Activated T-helper 1 cell treated with anti-CD3 and anti-CD28 coated beads, Interleukin-12 subunit alpha, Interleukin-12 subunit beta, Interleukin-2, Interleukin-4 antibody, amounts not matched to agents 30 ng/mL and 10 ng/mL and 1 ng/mL, durations not matched to agents 14 hours and 24 hours and 36 hours (primary cell): Measurements from ENCODE around the gene ACAN. TPM values are rescaled to one million over a fixed set of nuclear protein-coding genes. Genes with fewer than 3 reads are reported as not detected.

Source experiments
- DNase-seq: peaks from one replicate; pipeline ENCODE4 v3.0.0; 2021; ENCODE audit warnings: low spot score
- H3K27ac Mint-ChIP-seq: one replicate; pipeline ENCODE4 v1.8.0; 2021; ENCODE audit warnings: mild to moderate bottlenecking, mixed read lengths
- H3K27me3 Mint-ChIP-seq: one replicate; pipeline ENCODE4 v1.8.0; 2022; ENCODE audit warnings: mild to moderate bottlenecking, moderate library complexity, mixed read lengths; ENCODE audit not compliant: insufficient read depth
- H3K36me3 Mint-ChIP-seq: one replicate; pipeline ENCODE4 v1.8.0; 2021; ENCODE audit warnings: low read depth, mixed read lengths
- H3K4me1 Mint-ChIP-seq: one replicate; pipeline ENCODE4 v1.8.0; 2021; ENCODE audit warnings: low read depth, mixed read lengths
- H3K4me3 Mint-ChIP-seq: one replicate; pipeline ENCODE4 v1.8.0; 2021; ENCODE audit warnings: mild to moderate bottlenecking, moderate library complexity, mixed read lengths
- H3K9me3 Mint-ChIP-seq: one replicate; pipeline ENCODE4 v1.8.0; 2021; ENCODE audit warnings: mixed read lengths
- intact Hi-C: fragments of 100-400 bp; cut with micrococcal nuclease; formaldehyde crosslinking; loops from one replicate; pipeline ENCODE4 v1.15.1; 2024
- total RNA-seq: library from RNA; stranded (reverse); gene quantifications from 2 replicates; pipeline ENCODE4 v1.2.3, GENCODE V29; 2022

The ACAN gene
- total RNA-seq, 1 donor from 2014 or later: not detected

DNA sequence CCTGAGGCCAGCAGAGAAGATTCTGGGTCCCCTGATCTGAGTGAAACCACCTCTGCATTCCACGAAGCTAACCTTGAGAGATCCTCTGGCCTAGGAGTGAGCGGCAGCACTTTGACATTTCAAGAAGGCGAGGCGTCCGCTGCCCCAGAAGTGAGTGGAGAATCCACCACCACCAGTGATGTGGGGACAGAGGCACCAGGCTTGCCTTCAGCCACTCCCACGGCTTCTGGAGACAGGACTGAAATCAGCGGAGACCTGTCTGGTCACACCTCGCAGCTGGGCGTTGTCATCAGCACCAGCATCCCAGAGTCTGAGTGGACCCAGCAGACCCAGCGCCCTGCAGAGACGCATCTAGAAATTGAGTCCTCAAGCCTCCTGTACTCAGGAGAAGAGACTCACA is 55.7 kb downstream of the ACAN start:
- Mint-ChIP-seq H3K4me1 (no peaks in the 10 kb centered on the region), H3K27me3 (peaks cover 3% of the 10 kb centered on the region), H3K4me3 (no peak overlapping the region), H3K36me3 (no peaks in the 10 kb centered on the region), H3K27ac (no peak overlapping the region), H3K9me3 (peaks cover 9% of the 10 kb centered on the region)
- no peak for DNase-seq
- intact Hi-C loops: no loop called here

DNA sequence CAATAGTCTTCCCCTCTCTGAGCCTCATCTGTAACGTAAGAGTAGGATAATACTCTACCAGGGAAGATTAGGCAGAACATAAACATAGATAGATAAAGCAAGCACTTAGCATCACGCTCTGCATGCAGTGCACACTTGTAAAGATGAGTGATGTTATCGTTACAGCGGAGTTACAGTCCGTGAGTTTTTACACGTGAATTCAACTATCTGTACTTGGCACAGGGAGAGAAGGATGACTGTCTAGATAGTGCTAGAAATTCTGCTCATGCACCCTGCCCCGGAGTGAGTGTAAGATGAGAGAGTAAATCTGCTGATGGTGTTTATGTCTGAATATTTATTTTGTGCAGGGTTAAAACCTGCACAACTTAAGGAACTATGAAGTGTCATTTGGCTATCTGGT is 56.3 kb downstream of the ACAN start:
- no peak for DNase-seq
- no peaks in the 10 kb centered on the region for H3K36me3 Mint-ChIP-seq
- peaks cover 7% of the 10 kb centered on the region for H3K9me3 Mint-ChIP-seq
- H3K4me1 Mint-ChIP-seq: no peaks in the 10 kb centered on the region
- H3K27ac Mint-ChIP-seq: no peak overlapping the region
- no peak overlapping the region for H3K4me3 Mint-ChIP-seq
- peaks cover 3% of the 10 kb centered on the region for H3K27me3 Mint-ChIP-seq
- intact Hi-C loops: no loop called here

DNA sequence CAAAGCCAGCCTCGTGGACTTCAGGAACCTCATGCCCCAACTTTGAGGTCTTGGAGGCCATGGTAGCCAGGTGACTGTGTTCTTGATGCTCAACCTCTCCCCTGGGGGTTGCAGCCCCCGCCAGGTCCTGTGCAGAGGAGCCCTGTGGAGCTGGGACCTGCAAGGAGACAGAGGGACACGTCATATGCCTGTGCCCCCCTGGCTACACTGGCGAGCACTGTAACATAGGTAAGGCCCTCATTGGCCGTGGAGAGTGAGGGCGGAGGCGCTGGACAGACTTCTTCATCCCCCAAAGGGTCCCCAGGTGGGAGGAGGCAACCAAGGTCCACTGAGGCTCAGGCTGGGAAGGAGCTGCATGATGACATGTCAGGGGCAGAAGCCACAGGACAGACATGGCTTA is 57.0 kb downstream of the ACAN start:
- Mint-ChIP-seq H3K9me3 (peaks cover under 1% of the 10 kb centered on the region), H3K4me1 (no peaks in the 10 kb centered on the region), H3K27me3 (peaks cover 3% of the 10 kb centered on the region), H3K4me3 (no peak overlapping the region), H3K36me3 (no peaks in the 10 kb centered on the region), H3K27ac (no peak overlapping the region)
- no peak for DNase-seq
- intact Hi-C loops: no loop called here

DNA sequence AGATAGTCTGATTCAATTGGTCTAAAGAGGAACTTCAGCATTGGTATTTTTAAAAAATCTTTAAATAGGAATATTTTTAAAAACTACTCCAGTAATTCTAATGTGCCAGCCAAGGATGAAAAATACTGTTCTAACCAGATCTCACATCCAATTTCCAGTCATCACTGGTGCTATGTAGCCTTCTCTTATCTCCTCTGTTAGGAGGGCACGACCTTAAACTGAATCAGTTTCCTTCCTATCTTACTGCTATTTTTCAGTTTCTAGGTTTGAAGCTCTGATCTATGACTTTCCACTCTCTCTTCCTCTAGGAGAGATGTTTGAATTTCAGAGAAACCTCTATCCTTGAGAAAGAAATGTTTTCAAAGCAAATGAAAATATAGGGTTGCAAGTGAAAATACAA is 60.2 kb downstream of the ACAN start:
- Mint-ChIP-seq H3K27ac (no peak overlapping the region), H3K27me3 (peaks cover 3% of the 10 kb centered on the region), H3K9me3 (no peaks in the 10 kb centered on the region), H3K36me3 (no peaks in the 10 kb centered on the region), H3K4me3 (no peak overlapping the region), H3K4me1 (no peaks in the 10 kb centered on the region)
- no peak for DNase-seq
- intact Hi-C loops: no loop called here

DNA sequence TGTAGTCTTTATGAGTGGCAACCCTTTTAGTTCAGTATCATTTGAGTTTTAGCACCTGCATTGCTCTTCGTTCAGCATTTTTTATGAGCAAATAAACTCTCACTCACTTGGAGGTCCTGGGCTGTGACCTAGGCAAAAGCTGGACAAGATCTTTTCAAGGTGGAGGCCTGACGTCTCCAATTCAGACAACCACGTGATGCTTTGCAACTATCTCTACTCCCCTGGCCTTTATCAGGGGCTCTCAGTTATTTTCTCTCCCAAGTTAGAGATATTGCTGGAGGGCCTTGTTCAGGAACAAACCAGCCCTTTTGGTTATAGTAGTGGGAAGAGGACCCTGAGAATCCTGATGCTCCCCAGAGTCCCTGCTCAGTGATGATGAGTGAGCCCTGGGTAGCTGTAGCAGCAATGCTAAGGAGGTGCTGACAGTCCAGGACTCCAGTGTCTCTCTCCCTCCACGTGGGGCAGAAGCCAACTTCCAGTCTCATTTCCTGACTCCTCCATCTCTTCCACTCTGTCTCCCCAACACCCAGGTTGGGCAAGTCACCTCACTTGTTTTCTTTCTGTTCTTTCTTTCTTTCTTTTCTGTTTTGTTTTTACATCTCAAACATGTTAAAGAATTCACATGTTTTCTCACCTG is 61.7 kb downstream of the ACAN start:
- DNase-seq: no peak
- intact Hi-C loops: no loop called here
- no peaks in the 10 kb centered on the region for H3K36me3 Mint-ChIP-seq
- no peak overlapping the region for H3K27ac Mint-ChIP-seq
- H3K4me3 Mint-ChIP-seq: no peak overlapping the region
- no peaks in the 10 kb centered on the region for H3K27me3 Mint-ChIP-seq
- H3K9me3 Mint-ChIP-seq: no peaks in the 10 kb centered on the region
- H3K4me1 Mint-ChIP-seq: no peaks in the 10 kb centered on the region

DNA sequence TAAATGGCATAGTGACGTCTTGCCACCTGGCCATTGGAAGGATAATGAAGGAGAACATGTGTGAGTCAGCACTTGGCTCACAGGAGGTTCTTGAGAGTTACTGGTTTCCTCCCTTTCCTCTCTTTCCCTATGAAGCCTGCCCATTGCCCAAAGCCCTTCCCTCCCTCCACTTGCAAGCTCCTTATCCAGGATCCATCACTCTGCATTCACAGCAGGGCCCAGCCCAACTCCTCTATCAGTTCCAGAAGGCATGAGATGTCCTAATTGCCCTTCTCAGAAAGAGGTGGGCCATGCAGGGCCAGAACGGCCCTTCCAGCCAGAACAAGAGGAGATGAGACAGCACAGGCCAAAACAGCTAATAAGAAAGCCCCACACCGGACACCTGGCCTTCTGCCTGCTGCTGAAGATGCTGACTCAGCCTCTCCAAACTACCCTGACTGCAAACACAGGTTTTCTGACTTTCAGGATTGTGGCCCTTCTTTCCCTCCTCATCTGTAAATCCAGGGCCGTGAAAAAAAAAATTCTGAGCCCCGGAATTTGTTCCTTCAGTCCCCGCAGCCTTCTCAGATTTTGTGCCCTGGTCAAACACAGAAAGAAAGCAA is 62.4 kb downstream of the ACAN start:
- no peak for DNase-seq
- no peaks in the 10 kb centered on the region for H3K27me3 Mint-ChIP-seq
- H3K36me3 Mint-ChIP-seq: no peaks in the 10 kb centered on the region
- no peaks in the 10 kb centered on the region for H3K4me1 Mint-ChIP-seq
- no peak overlapping the region for H3K4me3 Mint-ChIP-seq
- no peak overlapping the region for H3K27ac Mint-ChIP-seq
- no peaks in the 10 kb centered on the region for H3K9me3 Mint-ChIP-seq
- intact Hi-C loops: no loop called here

DNA sequence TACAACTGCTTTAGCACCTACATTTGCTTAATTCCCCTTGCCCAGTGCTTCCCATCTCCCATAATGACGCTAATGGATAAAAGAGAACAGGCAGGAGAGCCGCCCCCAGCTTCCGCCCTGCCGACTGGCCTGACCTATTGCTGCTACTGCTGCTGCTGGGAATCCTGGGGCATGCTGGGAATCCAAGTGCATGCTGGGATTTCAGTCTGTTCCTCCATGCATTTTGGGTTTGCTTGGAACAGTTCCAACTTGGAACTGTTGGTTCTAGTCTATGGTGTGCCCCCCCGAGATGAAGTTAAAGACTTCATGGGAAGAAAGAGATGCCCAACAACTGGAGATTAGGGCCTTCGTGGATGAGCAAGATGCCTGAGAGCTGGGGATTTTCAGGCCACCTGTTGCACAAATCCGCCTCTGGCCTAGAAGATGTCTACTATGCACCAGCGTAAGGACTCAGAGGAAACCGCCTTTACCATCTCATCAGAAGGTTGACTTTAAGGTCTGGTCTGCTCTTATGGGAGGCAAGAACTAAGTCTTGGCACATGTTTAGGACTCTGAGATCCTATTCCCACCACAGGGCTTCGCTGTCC is 63.2 kb downstream of the ACAN start:
- no peak overlapping the region for H3K27ac Mint-ChIP-seq

DNA sequence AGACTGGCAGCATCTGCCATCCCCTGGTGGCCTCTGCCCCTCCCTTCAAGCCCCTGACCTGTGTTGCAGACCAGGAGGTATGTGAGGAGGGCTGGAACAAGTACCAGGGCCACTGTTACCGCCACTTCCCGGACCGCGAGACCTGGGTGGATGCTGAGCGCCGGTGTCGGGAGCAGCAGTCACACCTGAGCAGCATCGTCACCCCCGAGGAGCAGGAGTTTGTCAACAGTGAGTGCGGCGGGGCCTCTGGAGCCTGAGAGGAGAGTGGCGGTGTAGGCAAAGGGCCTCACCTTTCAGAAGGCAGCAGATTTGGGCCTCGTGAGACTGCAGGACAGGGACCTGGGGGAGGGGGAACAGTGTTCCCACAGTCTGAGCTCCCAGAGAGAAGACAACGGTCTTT is 68.1 kb downstream of the ACAN start:
- intact Hi-C loops: no loop called here
- H3K4me3 Mint-ChIP-seq: no peak overlapping the region

More for the DNA sequence above, 63.2 kb downstream of the ACAN start:
- DNase-seq: no peak
- intact Hi-C loops: no loop called here
- no peaks in the 10 kb centered on the region for H3K9me3 Mint-ChIP-seq
- H3K27me3 Mint-ChIP-seq: no peaks in the 10 kb centered on the region
- no peak overlapping the region for H3K4me3 Mint-ChIP-seq
- H3K4me1 Mint-ChIP-seq: no peaks in the 10 kb centered on the region
- H3K36me3 Mint-ChIP-seq: no peaks in the 10 kb centered on the region

DNA sequence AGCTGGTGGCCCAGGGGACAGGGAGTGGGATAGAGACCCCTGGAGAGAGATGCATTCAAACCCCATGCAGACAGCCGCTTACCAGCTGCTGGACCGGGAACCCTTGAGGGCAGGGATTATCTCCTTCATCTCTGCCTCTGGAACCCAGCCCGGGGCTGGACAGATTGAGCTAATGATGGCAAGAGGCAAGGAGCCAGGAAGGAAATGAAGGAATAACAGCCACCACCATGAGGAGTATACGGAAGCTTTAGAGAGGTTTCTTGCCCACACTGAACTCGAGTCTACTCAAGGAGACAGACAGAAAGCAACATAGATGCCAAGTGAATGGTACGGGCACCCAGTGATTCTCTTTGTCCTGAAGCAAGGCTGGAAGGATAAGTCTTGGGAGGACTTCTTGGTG is 68.9 kb downstream of the ACAN start:
- Mint-ChIP-seq H3K36me3 (peaks cover 10% of the 10 kb centered on the region), H3K4me3 (no peak overlapping the region), H3K9me3 (no peaks in the 10 kb centered on the region), H3K27me3 (no peaks in the 10 kb centered on the region), H3K4me1 (no peaks in the 10 kb centered on the region), H3K27ac (no peak overlapping the region)
- intact Hi-C loops: no loop called here
- DNase-seq: no peak

More for the DNA sequence above, 68.1 kb downstream of the ACAN start:
- no peak for DNase-seq
- no peaks in the 10 kb centered on the region for H3K27me3 Mint-ChIP-seq
- H3K36me3 Mint-ChIP-seq: peaks cover 3% of the 10 kb centered on the region
- H3K4me1 Mint-ChIP-seq: no peaks in the 10 kb centered on the region
- H3K27ac Mint-ChIP-seq: no peak overlapping the region
- no peaks in the 10 kb centered on the region for H3K9me3 Mint-ChIP-seq

DNA sequence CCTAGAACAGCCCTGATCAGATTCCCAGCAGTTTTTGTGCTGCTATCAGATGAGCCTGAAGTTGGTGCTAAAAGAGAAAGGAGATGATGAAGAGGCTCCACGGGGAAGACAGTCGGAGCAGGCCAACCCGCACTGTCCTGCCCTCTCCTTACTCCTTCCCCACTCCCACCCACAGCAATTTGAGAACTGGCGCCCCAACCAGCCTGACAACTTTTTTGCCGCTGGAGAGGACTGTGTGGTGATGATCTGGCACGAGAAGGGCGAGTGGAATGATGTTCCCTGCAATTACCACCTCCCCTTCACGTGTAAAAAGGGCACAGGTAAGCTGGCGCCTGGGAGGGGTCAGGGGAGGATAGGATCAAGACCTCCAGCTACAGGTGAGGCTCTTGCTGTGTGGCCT is 69.5 kb downstream of the ACAN start:
- no peaks in the 10 kb centered on the region for H3K27me3 Mint-ChIP-seq
- H3K4me3 Mint-ChIP-seq: no peak overlapping the region
- H3K4me1 Mint-ChIP-seq: no peaks in the 10 kb centered on the region
- DNase-seq: no peak
- no peak overlapping the region for H3K27ac Mint-ChIP-seq
- intact Hi-C loops: no loop called here
- no peaks in the 10 kb centered on the region for H3K9me3 Mint-ChIP-seq
- peaks cover 10% of the 10 kb centered on the region for H3K36me3 Mint-ChIP-seq

DNA sequence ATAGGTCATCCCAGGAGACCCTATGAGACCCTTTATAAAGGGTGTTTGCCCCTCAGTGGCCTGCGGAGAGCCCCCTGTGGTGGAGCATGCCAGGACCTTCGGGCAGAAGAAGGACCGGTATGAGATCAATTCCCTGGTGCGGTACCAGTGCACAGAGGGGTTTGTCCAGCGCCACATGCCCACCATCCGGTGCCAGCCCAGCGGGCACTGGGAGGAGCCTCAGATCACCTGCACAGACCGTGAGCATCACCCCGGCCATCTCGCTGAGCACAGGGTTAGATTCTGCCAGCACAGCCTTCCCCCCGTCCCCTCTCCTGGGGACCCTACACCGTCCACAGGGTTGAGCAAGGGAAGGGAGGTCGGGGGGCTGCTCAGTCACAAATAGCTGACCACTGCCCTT is 70.5 kb downstream of the ACAN start:
- Mint-ChIP-seq H3K9me3 (no peaks in the 10 kb centered on the region), H3K4me1 (no peaks in the 10 kb centered on the region), H3K27me3 (no peaks in the 10 kb centered on the region), H3K4me3 (no peak overlapping the region), H3K36me3 (peaks cover 14% of the 10 kb centered on the region), H3K27ac (no peak overlapping the region)
- intact Hi-C loops: no loop called here
- DNase-seq: no peak

DNA sequence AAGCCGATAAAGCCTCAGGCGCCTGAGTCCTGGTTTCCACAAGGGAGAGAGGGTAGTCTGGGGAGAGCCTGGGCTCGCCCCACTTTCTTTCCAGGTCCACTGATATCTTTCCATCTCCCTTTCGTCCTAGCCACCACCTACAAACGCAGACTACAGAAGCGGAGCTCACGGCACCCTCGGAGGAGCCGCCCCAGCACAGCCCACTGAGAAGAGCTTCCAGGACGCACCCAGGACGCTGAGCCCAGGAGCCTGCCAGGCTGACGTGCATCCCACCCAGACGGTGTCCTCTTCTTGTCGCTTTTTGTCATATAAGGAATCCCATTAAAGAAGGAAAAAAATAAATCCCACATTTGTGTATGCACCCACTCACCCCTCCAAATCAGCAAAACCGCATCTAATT is 71.0 kb downstream of the ACAN start:
- Mint-ChIP-seq H3K36me3 (peaks cover 14% of the 10 kb centered on the region), H3K27me3 (no peaks in the 10 kb centered on the region), H3K4me1 (no peaks in the 10 kb centered on the region), H3K9me3 (no peaks in the 10 kb centered on the region), H3K27ac (no peak overlapping the region), H3K4me3 (no peak overlapping the region)
- intact Hi-C loops: no loop called here
- DNase-seq: no peak

DNA sequence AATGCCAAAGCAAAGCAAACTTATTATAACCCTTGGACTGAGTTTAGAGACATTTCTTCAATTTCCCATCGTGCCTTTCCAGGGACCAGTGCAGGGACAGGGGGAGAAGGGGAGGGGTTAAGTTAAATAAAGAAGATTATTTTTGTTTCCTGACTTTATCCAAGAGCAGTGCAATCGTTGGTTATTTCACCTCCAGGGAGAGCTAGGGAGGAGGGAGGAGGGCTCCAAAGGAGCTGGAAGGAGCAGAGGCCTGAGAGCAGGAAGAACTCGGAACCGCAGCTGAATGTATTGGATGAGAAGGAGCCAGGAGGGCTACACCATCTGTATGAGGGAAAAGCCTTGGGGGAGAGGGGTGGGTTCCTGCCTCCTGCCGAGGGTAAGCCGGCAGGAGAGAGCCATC is 71.4 kb downstream of the ACAN start:
- H3K9me3 Mint-ChIP-seq: no peaks in the 10 kb centered on the region
- no peak for DNase-seq
- no peaks in the 10 kb centered on the region for H3K27me3 Mint-ChIP-seq
- no peaks in the 10 kb centered on the region for H3K4me1 Mint-ChIP-seq
- H3K27ac Mint-ChIP-seq: no peak overlapping the region
- intact Hi-C loops: no loop called here
- H3K4me3 Mint-ChIP-seq: no peak overlapping the region
- peaks cover 14% of the 10 kb centered on the region for H3K36me3 Mint-ChIP-seq
